GM12878 (cell line): ENCODE measurements around the gene TNFAIP3. TPM values are rescaled to one million over a fixed set of nuclear protein-coding genes. Genes with fewer than 3 reads are reported as not detected.
A peak's percentile ranks its signal among the peaks of the same experiment; 100 is the strongest.

Experiments
- ATAC-seq: fragments of 200-7000 bp; cut with Tn5 transposase; 3 replicates; pipeline ENCODE4 v1.9.1; 2020; ENCODE audit warnings: mild to moderate bottlenecking, moderate library complexity
- BruUV-seq: library from RNA; stranded (reverse); fragments of 400-500 nt; replicated peaks from 2 replicates; lab custom pipeline; 2021; lab: Mats Ljungman, UMichigan
- CTCF ChIA-PET: fragments of 300-600 bp; sonication (Branson Sonifier 250); formaldehyde crosslinking; extraction: SDS; loops from one replicate; lab custom pipeline; 2021; ENCODE audit warnings: inconsistent platforms; lab: Yijun Ruan, JAX
- POLR2A ChIA-PET: fragments of 350-600 bp; formaldehyde crosslinking; extraction: SDS; loops from one replicate; lab custom pipeline; 2021; ENCODE audit warnings: inconsistent platforms; lab: Charles Lee
- RAD21 ChIA-PET: fragments of 300-600 bp; sonication (Branson Sonifier 250); formaldehyde crosslinking; loops from one replicate; lab custom pipeline; 2023; ENCODE audit warnings: antibody characterized with exemption; ENCODE audit not compliant: unreplicated experiment; lab: Charles Lee
- SMC1A ChIA-PET: fragments of 300-600 bp; sonication (Branson Sonifier 250); formaldehyde crosslinking; loops from one replicate; lab custom pipeline; 2023; ENCODE audit not compliant: unreplicated experiment, uncharacterized antibody; lab: Charles Lee
- DNase-seq: peaks from one replicate; pipeline ENCODE4 v3.0.0-alpha.2; 2011; ENCODE audit warnings: low read depth, low spot score
- FAIRE-seq: peaks from 3 replicates; lab custom pipeline; 2011; peaks lifted over from hg19 to GRCh38; lab: Jason Lieb, UNC
- H2AFZ ChIP-seq: 2 replicates; pipeline ENCODE4 v1.6.0; 2011; ENCODE audit warnings: low read depth, low read length, control low read depth; ENCODE audit not compliant: control insufficient read depth
- H3K27ac ChIP-seq: 2 replicates; pipeline ENCODE4 v1.5.1; 2011; ENCODE audit warnings: control low read depth; ENCODE audit not compliant: control insufficient read depth, insufficient read depth
- H3K27me3 ChIP-seq, 2 experiments: replicated peaks in 1 of 2; 2 replicates each; pipeline versions ENCODE4 v1.6.0 to v1.6.1; 2011; ENCODE audit warnings: low read length in 1 of 2; ENCODE audit not compliant: control insufficient read depth in 2 of 2, insufficient read depth in 2 of 2
- H3K36me3 ChIP-seq, 2 experiments: 2 replicates each; pipeline ENCODE4 v1.5.1; 2011; ENCODE audit warnings: low read length in 1 of 2; ENCODE audit not compliant: control insufficient read depth in 2 of 2, insufficient read depth in 2 of 2
- H3K4me1 ChIP-seq: 2 replicates; pipeline ENCODE4 v1.6.1; 2011; ENCODE audit warnings: mild to moderate bottlenecking, low read length, moderate library complexity, mixed read lengths; ENCODE audit not compliant: control insufficient read depth, insufficient read depth
- H3K4me2 ChIP-seq: 2 replicates; pipeline ENCODE4 v1.6.0; 2011; ENCODE audit warnings: control low read depth; ENCODE audit not compliant: control insufficient read depth, insufficient read depth
- H3K4me3 ChIP-seq: fragments of 200-600 bp; sonication (generic); 2 replicates; pipeline ENCODE4 v1.5.1; 2016
- H3K79me2 ChIP-seq: 2 replicates; pipeline ENCODE4 v1.6.0; 2011; ENCODE audit warnings: low read length; ENCODE audit not compliant: control insufficient read depth, insufficient read depth
- H3K9ac ChIP-seq: 2 replicates; pipeline ENCODE4 v1.8.0; 2011; ENCODE audit warnings: low read length, control low read depth, mixed read lengths; ENCODE audit not compliant: control insufficient read depth, insufficient read depth
- H3K9me3 ChIP-seq: replicated peaks from 3 replicates; pipeline ENCODE4 v1.5.1; 2011; ENCODE audit warnings: mild to moderate bottlenecking, low read length; ENCODE audit not compliant: control insufficient read depth, insufficient read depth
- H4K20me1 ChIP-seq: 2 replicates; pipeline ENCODE4 v1.6.0; 2011; ENCODE audit not compliant: control insufficient read depth, insufficient read depth
- BHLHE40 ChIP-seq, 2 experiments: fragments of 450-650 bp in 1 of 2; IDR thresholded peaks; 2 replicates each; pipeline ENCODE4 v1.6.1; 2011 to 2017; ENCODE audit warnings: low read depth in 2 of 2, borderline replicate concordance in 1 of 2, improper control_type of control experiment in 1 of 2, low read length in 1 of 2, mild to moderate bottlenecking in 1 of 2
- CBX3 ChIP-seq: fragments of 200-600 bp; sonication (generic); IDR thresholded peaks from 2 replicates; pipeline ENCODE4 v1.6.1; 2016; ENCODE audit warnings: low read depth, borderline replicate concordance
- CHD1 ChIP-seq: IDR thresholded peaks from 2 replicates; pipeline ENCODE4 v1.6.1; 2012; ENCODE audit warnings: low read depth, low read length, improper control_type of control experiment
- FOXK2 ChIP-seq: fragments of 450-650 bp; IDR thresholded peaks from 2 replicates; pipeline ENCODE4 v1.6.1; 2017; ENCODE audit warnings: mild to moderate bottlenecking, moderate library complexity
- FOXM1 ChIP-seq: IDR thresholded peaks from 2 replicates; pipeline ENCODE4 v1.6.1; 2012; ENCODE audit warnings: low read depth, mild to moderate bottlenecking, inconsistent platforms, low read length, moderate library complexity
- REST ChIP-seq: IDR thresholded peaks from 2 replicates; pipeline ENCODE4 v1.6.1; 2012; ENCODE audit warnings: mild to moderate bottlenecking, low read depth, low read length
- SMC3 ChIP-seq: IDR thresholded peaks from 2 replicates; pipeline ENCODE4 v1.6.1; 2011; ENCODE audit warnings: low read length, improper control_type of control experiment, borderline replicate concordance
- ZNF384 ChIP-seq: IDR thresholded peaks from 2 replicates; pipeline ENCODE4 v1.6.1; 2012; ENCODE audit warnings: low read depth, mild to moderate bottlenecking, low read length, improper control_type of control experiment, borderline replicate concordance
- WGBS: methylation state at CpG from one replicate; pipeline ENCODE4 v1.1.6; 2016; ENCODE audit warnings: low lambda C conversion rate; ENCODE audit not compliant: insufficient replicate concordance, insufficient coverage; ENCODE audit errors: missing lambda C conversion rate; 5-methylcytosine and 5-hydroxymethylcytosine counted together
- in situ Hi-C: fragments of 300-500 bp; cut with MboI; formaldehyde crosslinking; loops from 9 replicates; pipeline ENCODE4 v1.14.3; 2018; ENCODE audit warnings: mixed read lengths
- intact Hi-C: fragments of 100-400 bp; cut with micrococcal nuclease; formaldehyde crosslinking; loops from one replicate; pipeline ENCODE4 v1.14.2; 2022; ENCODE audit not compliant: unreplicated experiment
- polyA plus RNA-seq, 11 experiments: library from polyadenylated mRNA; depleted of rRNA in 4 of 11; unstranded in 6 of 11; stranded (reverse) in 5 of 11; fragments of >200 nt; fragmentation: Nextera tagmentation in 4 of 11; fragmentation: Illumina TruSeq in 1 of 11; extraction: Ambion mirVana in 4 of 11; extraction: Trizol in 1 of 11; gene quantifications; 1 replicate in 1 of 11; 2 replicates in 10 of 11; pipeline versions ENCODE4 v1.2.1 to v1.2.3, GENCODE V29; 2011 to 2016; ENCODE audit warnings: inconsistent platforms in 2 of 11, missing spikeins in 2 of 11, low read depth in 1 of 11
- total RNA-seq, 4 experiments: library from RNA; depleted of rRNA in 3 of 4; stranded (reverse); fragments of >200 nt in 3 of 4; fragmentation: Illumina TruSeq in 1 of 4; extraction: Trizol in 1 of 4; gene quantifications; 2 replicates each; pipeline versions ENCODE4 v1.2.1 to v1.2.3, GENCODE V29; 2013 to 2021
- TF ChIP-seq, protein P1 (sequence below): IDR thresholded peaks from 2 replicates; pipeline ENCODE4 v1.6.1; 2012; ENCODE audit warnings: low read depth, low read length, improper control_type of control experiment

The TNFAIP3 gene
- total and polyA plus RNA-seq, 10 of the 15 experiments (the other 5 are each of a cell fraction or from before 2014, with no cell fraction given), result 18.0 to 350 (median 127) TPM

- BruUV-seq, result no TSS peak
- intact Hi-C loops (no loop called here), in situ Hi-C loops (no loop called here)
- no peaks in the 10 kb centered on the region for H3K27me3 ChIP-seq
- no peaks in the 10 kb centered on the region for H4K20me1 ChIP-seq
- ChIA-PET CTCF (interaction anchor here (0.8 to 1.4 kb wide), 6 partner anchors 9 to 192 kb away, joined by 3 to 5 read pairs (median 4); no protein-coding TSS in a partner anchor), POLR2A (interaction anchor here (0.8 to 1.3 kb wide), 3 partner anchors 11 to 36 kb away, joined by 3 to 4 read pairs (median 4); no protein-coding TSS in a partner anchor), SMC1A (interaction anchor here (0.7 to 1.8 kb wide), 7 partner anchors 9 to 84 kb away, joined by 3 to 6 read pairs (median 4); no protein-coding TSS in a partner anchor), RAD21 (interaction anchor here (1.0 to 1.5 kb wide), 5 partner anchors 9 to 52 kb away, joined by 3 to 6 read pairs (median 3); no protein-coding TSS in a partner anchor)
- H3K27ac ChIP-seq, result no peak overlapping the region
- no peak overlapping the region for H3K9ac ChIP-seq
- H3K4me2 ChIP-seq, result no peak overlapping the region
- no peaks in the 10 kb centered on the region for H3K9me3 ChIP-seq
- FAIRE-seq (peak; percentile 35), DNase-seq (no peak), ATAC-seq (no peak)
- 71% methylated on average over 2 of the region's 2 CpGs for WGBS
- TF ChIP-seq FOXM1 (no peak), SMC3 (no peak), FOXK2 (no peak), ZNF384 (no peak), CBX3 (no peak), BHLHE40 (IDR thresholded peaks at IDR 0.05; ENCODE audit: borderline replicate concordance in 1 of 2, low read depth in 2 of 2, low read length in 1 of 2) (no peak), CHD1 (no peak), REST (no peak)
- TF ChIP-seq, protein P1, sequence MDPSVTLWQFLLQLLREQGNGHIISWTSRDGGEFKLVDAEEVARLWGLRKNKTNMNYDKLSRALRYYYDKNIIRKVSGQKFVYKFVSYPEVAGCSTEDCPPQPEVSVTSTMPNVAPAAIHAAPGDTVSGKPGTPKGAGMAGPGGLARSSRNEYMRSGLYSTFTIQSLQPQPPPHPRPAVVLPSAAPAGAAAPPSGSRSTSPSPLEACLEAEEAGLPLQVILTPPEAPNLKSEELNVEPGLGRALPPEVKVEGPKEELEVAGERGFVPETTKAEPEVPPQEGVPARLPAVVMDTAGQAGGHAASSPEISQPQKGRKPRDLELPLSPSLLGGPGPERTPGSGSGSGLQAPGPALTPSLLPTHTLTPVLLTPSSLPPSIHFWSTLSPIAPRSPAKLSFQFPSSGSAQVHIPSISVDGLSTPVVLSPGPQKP, result no peak
- H3K36me3 ChIP-seq, result no peaks in the 10 kb centered on the region
- H3K4me1 ChIP-seq, result no peaks in the 10 kb centered on the region
- no peaks in the 10 kb centered on the region for H3K79me2 ChIP-seq
- H2AFZ ChIP-seq, result no peak overlapping the region
- H3K4me3 ChIP-seq, result no peak overlapping the region
Observed at GRCh38 chr6:137890983-137891537, 24.0 kb downstream of the TNFAIP3 start.
